ENCODE measurements around the gene ARHGAP28. TPM values are rescaled to one million over a fixed set of nuclear protein-coding genes. Genes with fewer than 3 reads are reported as not detected.

ARHGAP28 gene
- total and polyA plus RNA-seq, 9 donors = 18.7 to 36.0 (median 25.4) TPM

DNA sequence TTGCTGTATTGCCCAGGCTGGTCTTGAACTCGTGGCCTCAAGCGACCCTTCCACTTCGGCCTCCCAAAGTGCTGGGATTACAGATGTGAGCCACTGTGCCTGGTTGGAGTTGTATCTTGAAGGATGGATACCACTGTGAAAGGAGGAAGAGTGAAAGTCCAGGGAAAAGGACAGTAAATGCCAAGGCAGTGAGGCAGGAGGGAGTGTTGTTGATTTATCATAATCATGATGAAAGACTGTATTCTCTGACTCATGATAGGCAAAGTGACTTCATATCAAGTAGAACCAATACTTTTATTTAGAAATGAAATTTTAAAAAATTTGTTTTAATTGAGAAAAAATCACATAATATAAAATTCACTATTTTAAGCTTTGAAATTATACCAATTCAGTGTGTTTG, 162.3 kb downstream of the ARHGAP28 start:
- no peaks in the 10 kb centered on the region for H3K9me3 ChIP-seq (replicated peaks; ENCODE audit: control insufficient read depth, low read depth, low read length)
- DNase-seq = no peak
- no peak overlapping the region for H3K27ac ChIP-seq (ENCODE audit: low read length)
- H3K4me3 ChIP-seq (ENCODE audit: low read length) = no peak overlapping the region
- 100% methylated on average over 3 of the region's 3 CpGs for WGBS (ENCODE audit: insufficient coverage)
- peaks cover 45% of the 10 kb centered on the region for H3K36me3 ChIP-seq (ENCODE audit: control insufficient read depth, insufficient read depth, low read length)
- H3K4me1 ChIP-seq (ENCODE audit: control insufficient read depth, insufficient read depth, low read length) = no peaks in the 10 kb centered on the region
- H3K27me3 ChIP-seq (ENCODE audit: control insufficient read depth, insufficient read depth, low read length) = no peaks in the 10 kb centered on the region

DNA sequence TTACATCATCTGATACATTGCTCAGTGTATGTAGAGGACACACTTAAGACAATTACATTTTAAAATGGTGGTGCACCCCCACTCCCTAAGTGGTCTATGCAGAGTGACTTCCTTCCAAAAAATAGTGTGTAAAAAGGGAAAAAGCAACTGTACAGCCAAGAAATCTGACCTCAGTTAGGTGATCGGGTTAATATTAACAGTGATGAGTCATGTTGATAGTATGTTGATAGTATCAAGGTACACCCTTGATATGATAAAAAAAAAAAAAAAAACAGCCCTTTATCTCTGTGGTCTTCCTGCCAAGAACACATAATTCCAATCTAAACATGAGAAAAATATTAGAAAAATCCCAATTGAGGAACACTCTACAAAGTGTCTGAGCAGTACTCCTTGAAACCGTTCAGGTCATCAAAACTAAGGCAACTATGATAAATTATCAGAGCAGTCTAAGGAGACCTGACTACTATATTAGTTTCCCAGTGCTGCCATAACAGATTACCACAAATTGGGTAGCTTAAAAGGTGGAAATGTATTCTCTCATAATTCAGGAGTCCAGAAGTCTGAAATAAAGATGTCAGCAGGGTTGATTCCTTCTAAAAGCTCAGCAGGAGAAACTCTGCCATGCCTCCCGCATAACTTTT, 171.9 kb downstream of the ARHGAP28 start:
- peaks cover 12% of the 10 kb centered on the region for H3K9me3 ChIP-seq (replicated peaks; ENCODE audit: control insufficient read depth, low read depth, low read length)
- H3K4me3 ChIP-seq (ENCODE audit: low read length) = no peak overlapping the region
- DNase-seq = no peak
- WGBS (ENCODE audit: insufficient coverage) = 100% methylated on average over 1 of the region's 3 CpGs
- H3K4me1 ChIP-seq (ENCODE audit: control insufficient read depth, insufficient read depth, low read length) = no peaks in the 10 kb centered on the region
- peaks cover 16% of the 10 kb centered on the region for H3K36me3 ChIP-seq (ENCODE audit: control insufficient read depth, insufficient read depth, low read length)
- no peak overlapping the region for H3K27ac ChIP-seq (ENCODE audit: low read length)
- H3K27me3 ChIP-seq (ENCODE audit: control insufficient read depth, insufficient read depth, low read length) = no peaks in the 10 kb centered on the region

GRCh38 chr18:6917072-6917471, 187.6 kb downstream of the ARHGAP28 start:
- H3K36me3 ChIP-seq (ENCODE audit: control insufficient read depth, insufficient read depth, low read length) = no peaks in the 10 kb centered on the region
- WGBS (ENCODE audit: insufficient coverage) = no CpG with 5 or more reads among the region's 3 CpGs
- no peaks in the 10 kb centered on the region for H3K27me3 ChIP-seq (ENCODE audit: control insufficient read depth, insufficient read depth, low read length)
- no peak overlapping the region for H3K27ac ChIP-seq (ENCODE audit: low read length)
- no peak for DNase-seq
- H3K4me1 ChIP-seq (ENCODE audit: control insufficient read depth, insufficient read depth, low read length) = no peaks in the 10 kb centered on the region
- H3K4me3 ChIP-seq (ENCODE audit: low read length) = no peak overlapping the region
- H3K9me3 ChIP-seq (replicated peaks; ENCODE audit: control insufficient read depth, low read depth, low read length) = no peaks in the 10 kb centered on the region

GRCh38 chr18:6920099-6920955, 190.8 kb downstream of the ARHGAP28 start:
- Histone ChIP-seq H3K9me3 (replicated peaks; ENCODE audit: control insufficient read depth, low read depth, low read length) (no peaks in the 10 kb centered on the region), H3K27me3 (ENCODE audit: control insufficient read depth, insufficient read depth, low read length) (no peaks in the 10 kb centered on the region), H3K36me3 (ENCODE audit: control insufficient read depth, insufficient read depth, low read length) (no peaks in the 10 kb centered on the region), H3K4me1 (ENCODE audit: control insufficient read depth, insufficient read depth, low read length) (no peaks in the 10 kb centered on the region), H3K4me3 (ENCODE audit: low read length) (no peak overlapping the region), H3K27ac (ENCODE audit: low read length) (no peak overlapping the region)
- 92% methylated on average over 29 of the region's 37 CpGs for WGBS (ENCODE audit: insufficient coverage)
- DNase-seq = peak; percentile 68

GRCh38 chr18:6921571-6921970, 192.1 kb downstream of the ARHGAP28 start:
- Histone ChIP-seq H3K27me3 (ENCODE audit: control insufficient read depth, insufficient read depth, low read length) (no peaks in the 10 kb centered on the region), H3K36me3 (ENCODE audit: control insufficient read depth, insufficient read depth, low read length) (no peaks in the 10 kb centered on the region), H3K27ac (ENCODE audit: low read length) (no peak overlapping the region), H3K4me3 (ENCODE audit: low read length) (no peak overlapping the region), H3K9me3 (replicated peaks; ENCODE audit: control insufficient read depth, low read depth, low read length) (no peaks in the 10 kb centered on the region), H3K4me1 (ENCODE audit: control insufficient read depth, insufficient read depth, low read length) (no peaks in the 10 kb centered on the region)
- DNase-seq = no peak

- H3K9me3 ChIP-seq (replicated peaks; ENCODE audit: control insufficient read depth, low read depth, low read length) = no peaks in the 10 kb centered on the region
- H3K4me1 ChIP-seq (ENCODE audit: control insufficient read depth, insufficient read depth, low read length) = no peaks in the 10 kb centered on the region
- H3K27me3 ChIP-seq (ENCODE audit: control insufficient read depth, insufficient read depth, low read length) = no peaks in the 10 kb centered on the region
- H3K27ac ChIP-seq (ENCODE audit: low read length) = no peak overlapping the region
- no CpG with 5 or more reads among the region's 1 CpG for WGBS (ENCODE audit: insufficient coverage)
- no peaks in the 10 kb centered on the region for H3K36me3 ChIP-seq (ENCODE audit: control insufficient read depth, insufficient read depth, low read length)
- no peak overlapping the region for H3K4me3 ChIP-seq (ENCODE audit: low read length)
- DNase-seq = no peak
Measured at GRCh38 chr18:6923220-6923619, 193.7 kb downstream of the ARHGAP28 start.

DNA sequence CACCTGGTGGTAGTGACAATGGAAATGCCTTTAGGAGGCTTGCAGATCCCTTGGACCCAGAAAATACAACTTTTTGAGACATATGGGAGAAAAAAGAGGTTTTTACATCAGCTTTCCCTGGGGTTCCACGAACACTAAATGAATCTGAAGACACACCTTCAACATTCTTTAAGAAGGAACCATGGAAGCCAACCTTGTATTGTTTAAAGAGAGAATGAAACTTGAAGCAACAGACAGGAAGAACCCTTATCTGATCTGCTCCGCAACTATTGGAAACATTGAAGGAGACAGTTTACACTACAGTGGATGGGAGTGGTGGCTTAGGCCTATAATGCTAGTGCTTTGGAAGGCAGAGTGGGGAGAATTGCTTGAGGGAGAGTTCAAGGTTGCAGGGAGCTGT, 197.6 kb downstream of the ARHGAP28 start:
- Histone ChIP-seq H3K27ac (ENCODE audit: low read length) (no peak overlapping the region), H3K9me3 (replicated peaks; ENCODE audit: control insufficient read depth, low read depth, low read length) (no peaks in the 10 kb centered on the region), H3K4me1 (ENCODE audit: control insufficient read depth, insufficient read depth, low read length) (no peaks in the 10 kb centered on the region), H3K4me3 (ENCODE audit: low read length) (no peak overlapping the region), H3K36me3 (ENCODE audit: control insufficient read depth, insufficient read depth, low read length) (no peaks in the 10 kb centered on the region), H3K27me3 (ENCODE audit: control insufficient read depth, insufficient read depth, low read length) (no peaks in the 10 kb centered on the region)
- 80% methylated on average over 1 of the region's 2 CpGs for WGBS (ENCODE audit: insufficient coverage)
- no peak for DNase-seq

DNA sequence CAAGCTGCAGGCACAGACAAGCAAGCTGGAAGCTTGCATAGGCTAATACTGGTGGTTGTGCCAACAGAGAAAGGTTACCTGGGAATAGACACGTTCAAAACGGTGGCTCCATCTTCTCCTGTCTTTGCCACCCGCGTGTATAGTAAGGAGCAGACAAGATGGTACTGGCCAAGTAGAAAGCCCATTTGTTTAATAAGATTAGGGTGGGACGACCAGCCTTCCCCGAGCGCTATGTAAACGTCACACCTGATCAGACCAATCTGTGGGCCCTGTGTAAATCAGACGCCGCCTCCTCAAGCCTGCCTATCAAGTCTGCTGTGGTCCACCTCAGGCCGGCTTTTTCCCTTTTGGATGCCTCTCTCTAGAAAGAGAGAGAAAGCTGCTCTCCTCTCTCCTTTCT, 198.8 kb downstream of the ARHGAP28 start:
- Histone ChIP-seq H3K27ac (ENCODE audit: low read length) (no peak overlapping the region), H3K27me3 (ENCODE audit: control insufficient read depth, insufficient read depth, low read length) (no peaks in the 10 kb centered on the region), H3K9me3 (replicated peaks; ENCODE audit: control insufficient read depth, low read depth, low read length) (no peaks in the 10 kb centered on the region), H3K4me1 (ENCODE audit: control insufficient read depth, insufficient read depth, low read length) (no peaks in the 10 kb centered on the region), H3K36me3 (ENCODE audit: control insufficient read depth, insufficient read depth, low read length) (no peaks in the 10 kb centered on the region), H3K4me3 (ENCODE audit: low read length) (no peak overlapping the region)
- no peak for DNase-seq
- WGBS (ENCODE audit: insufficient coverage) = 78% methylated on average over 9 of the region's 11 CpGs

DNA sequence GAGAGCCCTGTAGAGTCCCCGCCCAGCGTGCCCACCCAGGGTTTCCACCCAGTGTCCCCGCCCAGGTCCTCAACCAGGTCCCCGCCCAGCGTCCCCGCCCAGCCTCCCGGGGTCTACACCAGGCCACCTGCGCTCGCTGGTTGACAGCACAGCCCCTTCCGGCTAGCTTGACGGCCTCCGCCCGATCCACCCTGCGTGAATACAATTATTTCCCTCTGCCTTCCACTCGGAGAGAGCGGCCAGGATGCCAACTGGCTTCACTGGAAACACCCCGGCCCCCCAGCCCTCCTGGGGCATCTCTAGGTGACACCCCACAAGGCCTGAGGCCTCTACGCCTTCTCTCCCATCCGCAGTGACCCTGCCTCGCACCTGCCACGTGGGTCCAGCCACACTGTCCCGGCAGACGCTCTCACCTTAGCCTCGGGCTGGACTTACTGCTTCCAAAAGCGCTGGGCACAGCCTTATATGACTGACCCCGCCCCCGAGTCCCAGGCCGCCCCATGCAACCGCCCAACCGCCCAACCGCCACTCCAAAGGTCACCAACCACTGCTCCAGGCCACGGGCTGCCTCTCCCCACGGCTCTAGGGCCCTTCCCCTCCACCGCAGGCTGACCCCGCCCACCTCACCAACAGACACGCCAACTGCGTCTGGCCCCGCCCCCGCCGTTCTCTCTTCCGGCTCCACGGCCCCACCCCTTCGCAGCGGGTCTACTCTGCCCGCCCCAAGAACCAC, 200.0 kb downstream of the ARHGAP28 start:
- Histone ChIP-seq H3K36me3 (ENCODE audit: control insufficient read depth, insufficient read depth, low read length) (no peaks in the 10 kb centered on the region), H3K27me3 (ENCODE audit: control insufficient read depth, insufficient read depth, low read length) (no peaks in the 10 kb centered on the region), H3K4me3 (ENCODE audit: low read length) (no peak overlapping the region), H3K4me1 (ENCODE audit: control insufficient read depth, insufficient read depth, low read length) (no peaks in the 10 kb centered on the region), H3K9me3 (replicated peaks; ENCODE audit: control insufficient read depth, low read depth, low read length) (no peaks in the 10 kb centered on the region), H3K27ac (ENCODE audit: low read length) (no peak overlapping the region)
- WGBS (ENCODE audit: insufficient coverage) = 93% methylated on average over 35 of the region's 45 CpGs
- no peak for DNase-seq

DNA sequence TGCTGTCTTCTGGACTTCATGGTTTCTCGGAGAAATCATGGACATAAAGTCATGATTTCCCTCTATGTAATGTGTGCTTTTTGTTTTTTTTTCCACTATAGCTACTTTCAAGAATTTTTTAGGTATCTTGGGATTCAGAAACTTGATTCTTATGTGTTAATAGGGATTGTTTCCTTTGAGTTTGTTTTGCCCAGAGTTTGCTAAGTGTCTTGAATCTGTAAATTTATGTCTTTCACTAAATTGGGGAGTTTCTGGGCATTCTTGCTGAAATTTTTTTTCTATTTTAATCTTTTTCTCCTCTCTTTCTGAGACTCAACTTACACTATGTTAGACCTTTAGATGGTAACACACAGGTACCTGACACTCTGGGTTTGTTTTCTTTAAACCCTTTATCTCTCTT, 205.3 kb downstream of the ARHGAP28 start:
- H3K4me1 ChIP-seq (ENCODE audit: control insufficient read depth, insufficient read depth, low read length) = no peaks in the 10 kb centered on the region
- WGBS (ENCODE audit: insufficient coverage) = no CpG with 5 or more reads among the region's 1 CpG

More for the DNA sequence above, 205.3 kb downstream of the ARHGAP28 start:
- Histone ChIP-seq H3K27ac (ENCODE audit: low read length) (no peak overlapping the region), H3K36me3 (ENCODE audit: control insufficient read depth, insufficient read depth, low read length) (no peaks in the 10 kb centered on the region), H3K27me3 (ENCODE audit: control insufficient read depth, insufficient read depth, low read length) (no peaks in the 10 kb centered on the region), H3K4me3 (ENCODE audit: low read length) (no peak overlapping the region), H3K9me3 (replicated peaks; ENCODE audit: control insufficient read depth, low read depth, low read length) (no peaks in the 10 kb centered on the region)
- no peak for DNase-seq
